ENCODE results near the gene MAP3K14. TPM values are rescaled to one million over a fixed set of nuclear protein-coding genes. Genes with fewer than 3 reads are reported as not detected.

MAP3K14 gene
- total RNA-seq, 1 donor from 2014 or later, result 11.5 TPM

DNA sequence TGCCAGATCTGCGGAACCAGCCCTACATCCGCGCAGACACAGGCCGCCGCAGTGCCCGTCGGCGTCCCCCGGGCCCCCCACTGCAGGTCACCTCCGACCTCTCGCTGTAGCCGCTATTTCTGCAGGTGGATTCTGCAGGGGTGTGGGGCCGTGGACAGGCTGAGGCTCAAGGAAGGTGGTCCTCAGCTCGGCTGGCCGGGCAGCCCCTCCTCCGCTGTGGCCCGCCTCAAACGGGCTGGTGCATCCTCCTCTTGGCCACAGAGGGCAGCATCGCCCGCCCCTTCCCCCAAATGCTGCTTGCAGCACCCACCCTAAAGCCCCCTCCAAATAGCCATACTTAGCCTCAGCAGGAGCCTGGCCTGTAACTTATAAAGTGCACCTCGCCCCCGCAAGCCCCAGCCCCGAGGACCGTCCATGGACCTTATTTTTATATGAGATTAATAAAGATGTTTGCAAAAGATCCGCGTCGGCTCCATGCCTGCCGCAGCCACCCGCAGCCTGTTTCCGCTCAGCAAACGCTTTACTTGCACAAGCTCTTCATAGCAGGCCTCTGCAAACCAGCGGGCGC is 69.9 kb downstream of the MAP3K14 start:
- TF ChIP-seq, protein P1, sequence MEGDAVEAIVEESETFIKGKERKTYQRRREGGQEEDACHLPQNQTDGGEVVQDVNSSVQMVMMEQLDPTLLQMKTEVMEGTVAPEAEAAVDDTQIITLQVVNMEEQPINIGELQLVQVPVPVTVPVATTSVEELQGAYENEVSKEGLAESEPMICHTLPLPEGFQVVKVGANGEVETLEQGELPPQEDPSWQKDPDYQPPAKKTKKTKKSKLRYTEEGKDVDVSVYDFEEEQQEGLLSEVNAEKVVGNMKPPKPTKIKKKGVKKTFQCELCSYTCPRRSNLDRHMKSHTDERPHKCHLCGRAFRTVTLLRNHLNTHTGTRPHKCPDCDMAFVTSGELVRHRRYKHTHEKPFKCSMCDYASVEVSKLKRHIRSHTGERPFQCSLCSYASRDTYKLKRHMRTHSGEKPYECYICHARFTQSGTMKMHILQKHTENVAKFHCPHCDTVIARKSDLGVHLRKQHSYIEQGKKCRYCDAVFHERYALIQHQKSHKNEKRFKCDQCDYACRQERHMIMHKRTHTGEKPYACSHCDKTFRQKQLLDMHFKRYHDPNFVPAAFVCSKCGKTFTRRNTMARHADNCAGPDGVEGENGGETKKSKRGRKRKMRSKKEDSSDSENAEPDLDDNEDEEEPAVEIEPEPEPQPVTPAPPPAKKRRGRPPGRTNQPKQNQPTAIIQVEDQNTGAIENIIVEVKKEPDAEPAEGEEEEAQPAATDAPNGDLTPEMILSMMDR (conservative IDR thresholded peaks at IDR 0.05), result peak; percentile 71
- no peaks in the 10 kb centered on the region for H3K36me3 Mint-ChIP-seq (ENCODE audit: low read depth)
- peak overlapping the region; percentile 94 for H3K4me3 Mint-ChIP-seq
- H3K27ac Mint-ChIP-seq (ENCODE audit: unreplicated experiment), result no peak overlapping the region
- peaks cover 23% of the 10 kb centered on the region for H3K4me1 Mint-ChIP-seq
- no peaks in the 10 kb centered on the region for H3K9me3 Mint-ChIP-seq
- H3K27me3 Mint-ChIP-seq (ENCODE audit: low read depth), result peaks cover 40% of the 10 kb centered on the region
- peak; percentile 65 for DNase-seq (ENCODE audit: low read depth, low spot score)

DNA sequence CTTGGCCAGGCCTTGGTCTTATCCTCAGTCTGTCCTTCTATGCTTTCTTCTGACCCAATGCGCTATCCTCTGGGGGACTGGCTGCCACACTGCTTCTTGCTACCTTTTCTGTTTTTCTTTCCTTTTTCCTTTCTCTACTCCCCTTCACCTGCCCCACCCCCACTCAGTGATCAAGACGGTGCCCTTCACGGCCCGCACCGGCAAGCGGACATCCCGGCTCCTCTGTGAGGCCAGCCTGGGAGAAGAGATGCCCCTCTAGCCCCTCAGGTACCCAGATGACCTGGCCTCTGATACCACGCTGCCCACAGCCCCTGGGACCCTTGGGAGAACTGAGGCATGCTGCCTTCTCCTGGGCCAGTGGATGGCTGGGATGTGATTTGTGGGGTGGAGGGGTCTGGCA is 70.5 kb downstream of the MAP3K14 start:
- H3K36me3 Mint-ChIP-seq (ENCODE audit: low read depth), result no peaks in the 10 kb centered on the region
- TF ChIP-seq, protein P1 (conservative IDR thresholded peaks at IDR 0.05), result no peak
- no peak for DNase-seq (ENCODE audit: low read depth, low spot score)
- H3K27ac Mint-ChIP-seq (ENCODE audit: unreplicated experiment), result no peak overlapping the region
- peak overlapping the region; percentile 94 for H3K4me3 Mint-ChIP-seq
- H3K9me3 Mint-ChIP-seq, result no peaks in the 10 kb centered on the region
- peaks cover 23% of the 10 kb centered on the region for H3K4me1 Mint-ChIP-seq
- H3K27me3 Mint-ChIP-seq (ENCODE audit: low read depth), result peaks cover 43% of the 10 kb centered on the region

DNA sequence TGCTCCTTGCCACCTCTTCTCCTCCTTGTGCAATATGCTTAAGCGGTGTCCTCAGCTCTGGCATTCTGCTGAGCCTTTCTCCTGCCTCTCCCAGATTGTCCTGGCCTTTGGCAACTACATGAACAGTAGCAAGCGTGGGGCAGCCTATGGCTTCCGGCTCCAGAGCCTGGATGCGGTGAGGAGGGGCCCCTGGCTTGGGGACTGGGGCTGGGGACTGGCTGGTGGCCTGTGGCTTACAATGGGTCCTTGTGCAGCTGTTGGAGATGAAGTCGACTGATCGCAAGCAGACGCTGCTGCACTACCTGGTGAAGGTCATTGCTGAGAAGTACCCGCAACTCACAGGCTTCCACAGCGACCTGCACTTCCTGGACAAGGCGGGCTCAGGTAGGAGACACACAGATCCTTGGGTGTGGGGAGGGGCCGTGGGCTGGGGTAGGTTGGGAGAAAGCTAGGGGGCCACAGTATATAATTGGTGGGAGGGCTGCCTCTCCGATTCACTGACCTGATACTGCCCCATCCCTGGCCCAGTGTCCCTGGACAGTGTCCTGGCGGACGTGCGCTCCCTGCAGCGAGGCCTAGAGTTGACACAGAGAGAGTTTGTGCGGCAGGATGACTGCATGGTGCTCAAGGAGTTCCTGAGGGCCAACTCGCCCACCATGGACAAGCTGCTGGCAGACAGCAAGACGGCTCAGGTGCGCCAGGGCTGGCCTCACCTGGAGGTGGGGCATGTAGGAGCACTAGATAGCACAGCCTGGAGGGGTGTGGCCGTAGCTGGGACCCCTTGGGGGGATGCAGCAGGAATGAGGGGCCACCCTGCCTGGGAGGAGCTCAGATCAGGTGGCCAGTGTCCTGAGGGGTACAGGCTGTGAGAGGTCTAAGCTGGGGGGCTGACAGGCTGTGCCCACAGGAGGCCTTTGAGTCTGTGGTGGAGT is 71.8 kb downstream of the MAP3K14 start:
- peaks cover 55% of the 10 kb centered on the region for H3K27me3 Mint-ChIP-seq (ENCODE audit: low read depth)
- TF ChIP-seq, protein P1 (conservative IDR thresholded peaks at IDR 0.05), result no peak
- DNase-seq (ENCODE audit: low read depth, low spot score), result no peak
- peak overlapping the region; percentile 83 for H3K4me3 Mint-ChIP-seq
- no peaks in the 10 kb centered on the region for H3K9me3 Mint-ChIP-seq
- H3K4me1 Mint-ChIP-seq, result peaks cover 23% of the 10 kb centered on the region
- H3K27ac Mint-ChIP-seq (ENCODE audit: unreplicated experiment), result no peak overlapping the region
- H3K36me3 Mint-ChIP-seq (ENCODE audit: low read depth), result no peaks in the 10 kb centered on the region

DNA sequence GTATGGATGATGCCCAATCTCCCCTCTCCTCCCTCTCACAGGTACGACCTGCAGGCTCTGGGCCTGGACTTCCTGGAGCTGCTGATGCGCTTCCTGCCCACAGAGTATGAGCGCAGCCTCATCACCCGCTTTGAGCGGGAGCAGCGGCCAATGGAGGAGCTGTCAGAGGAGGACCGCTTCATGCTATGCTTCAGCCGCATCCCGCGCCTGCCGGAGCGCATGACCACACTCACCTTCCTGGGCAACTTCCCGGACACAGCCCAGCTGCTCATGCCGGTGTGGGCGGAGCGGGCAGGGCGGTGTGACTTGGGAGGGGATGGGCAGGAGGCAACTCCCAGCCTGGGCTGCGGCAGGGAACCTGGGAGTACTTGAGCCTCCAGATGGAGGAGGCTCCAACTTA is 73.1 kb downstream of the MAP3K14 start:
- Mint-ChIP-seq H3K36me3 (ENCODE audit: low read depth) (no peaks in the 10 kb centered on the region), H3K9me3 (no peaks in the 10 kb centered on the region), H3K4me1 (peaks cover 23% of the 10 kb centered on the region), H3K27ac (ENCODE audit: unreplicated experiment) (no peak overlapping the region), H3K4me3 (peak overlapping the region; percentile 31), H3K27me3 (ENCODE audit: low read depth) (peaks cover 64% of the 10 kb centered on the region)
- TF ChIP-seq, protein P1 (conservative IDR thresholded peaks at IDR 0.05), result no peak
- no peak for DNase-seq (ENCODE audit: low read depth, low spot score)

DNA sequence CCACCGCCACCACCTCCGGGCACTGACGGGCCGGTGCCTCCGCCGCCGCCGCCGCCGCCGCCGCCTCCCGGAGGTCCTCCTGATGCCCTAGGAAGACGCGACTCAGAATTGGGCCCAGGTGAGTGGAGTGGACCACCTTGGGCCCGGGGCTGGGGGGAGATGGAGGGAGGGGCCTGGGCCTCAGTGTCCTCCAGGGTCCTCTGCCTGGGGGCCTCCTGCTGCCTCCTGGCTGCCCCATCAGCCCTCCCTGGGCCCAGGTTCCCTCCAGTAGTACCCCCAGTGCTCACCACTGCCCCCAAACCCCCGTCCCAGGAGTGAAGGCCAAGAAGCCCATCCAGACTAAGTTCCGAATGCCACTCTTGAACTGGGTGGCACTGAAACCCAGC is 74.8 kb downstream of the MAP3K14 start:
- H3K27me3 Mint-ChIP-seq (ENCODE audit: low read depth), result peaks cover 72% of the 10 kb centered on the region
- no peaks in the 10 kb centered on the region for H3K36me3 Mint-ChIP-seq (ENCODE audit: low read depth)
- TF ChIP-seq, protein P1 (conservative IDR thresholded peaks at IDR 0.05), result no peak
- peak overlapping the region; percentile 67 for H3K4me3 Mint-ChIP-seq
- DNase-seq (ENCODE audit: low read depth, low spot score), result no peak
- H3K9me3 Mint-ChIP-seq, result no peaks in the 10 kb centered on the region
- no peak overlapping the region for H3K27ac Mint-ChIP-seq (ENCODE audit: unreplicated experiment)
- peaks cover 22% of the 10 kb centered on the region for H3K4me1 Mint-ChIP-seq
